Measurements from ENCODE around the gene URB1.

Gene URB1

DNA sequence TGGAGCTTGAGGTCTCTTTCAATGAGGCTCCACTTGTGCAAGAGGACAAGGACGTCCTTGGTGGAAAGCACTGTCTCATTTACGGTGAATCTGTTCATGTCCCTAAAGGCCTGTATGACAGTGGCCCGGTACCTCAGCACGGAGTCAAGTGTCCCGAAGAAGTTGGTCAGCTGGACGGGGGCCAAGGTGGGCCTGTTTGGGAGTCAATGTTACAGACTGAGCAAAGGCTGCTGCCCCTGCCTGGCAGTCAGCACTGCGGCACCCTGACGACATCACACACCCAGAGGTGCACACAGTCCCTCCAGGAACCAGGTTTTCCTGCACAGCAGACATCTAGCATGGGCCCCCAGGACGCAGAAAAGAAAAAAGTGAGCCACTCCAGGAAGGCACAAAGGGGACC lies 75.1 kb downstream of the URB1 start (continued):
- TF ChIP-seq ZNF140 (tag by site-specific recombination; IDR thresholded peaks at IDR 0.05) (no peak), ZNF549 (tag by site-specific recombination; IDR thresholded peaks at IDR 0.05) (no peak), ZNF544 (tag by site-specific recombination; IDR thresholded peaks at IDR 0.05) (no peak)
- TF ChIP-seq, protein P1, sequence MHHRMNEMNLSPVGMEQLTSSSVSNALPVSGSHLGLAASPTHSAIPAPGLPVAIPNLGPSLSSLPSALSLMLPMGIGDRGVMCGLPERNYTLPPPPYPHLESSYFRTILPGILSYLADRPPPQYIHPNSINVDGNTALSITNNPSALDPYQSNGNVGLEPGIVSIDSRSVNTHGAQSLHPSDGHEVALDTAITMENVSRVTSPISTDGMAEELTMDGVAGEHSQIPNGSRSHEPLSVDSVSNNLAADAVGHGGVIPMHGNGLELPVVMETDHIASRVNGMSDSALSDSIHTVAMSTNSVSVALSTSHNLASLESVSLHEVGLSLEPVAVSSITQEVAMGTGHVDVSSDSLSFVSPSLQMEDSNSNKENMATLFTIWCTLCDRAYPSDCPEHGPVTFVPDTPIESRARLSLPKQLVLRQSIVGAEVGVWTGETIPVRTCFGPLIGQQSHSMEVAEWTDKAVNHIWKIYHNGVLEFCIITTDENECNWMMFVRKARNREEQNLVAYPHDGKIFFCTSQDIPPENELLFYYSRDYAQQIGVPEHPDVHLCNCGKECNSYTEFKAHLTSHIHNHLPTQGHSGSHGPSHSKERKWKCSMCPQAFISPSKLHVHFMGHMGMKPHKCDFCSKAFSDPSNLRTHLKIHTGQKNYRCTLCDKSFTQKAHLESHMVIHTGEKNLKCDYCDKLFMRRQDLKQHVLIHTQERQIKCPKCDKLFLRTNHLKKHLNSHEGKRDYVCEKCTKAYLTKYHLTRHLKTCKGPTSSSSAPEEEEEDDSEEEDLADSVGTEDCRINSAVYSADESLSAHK (tag by site-specific recombination; IDR thresholded peaks at IDR 0.05): no peak

DNA sequence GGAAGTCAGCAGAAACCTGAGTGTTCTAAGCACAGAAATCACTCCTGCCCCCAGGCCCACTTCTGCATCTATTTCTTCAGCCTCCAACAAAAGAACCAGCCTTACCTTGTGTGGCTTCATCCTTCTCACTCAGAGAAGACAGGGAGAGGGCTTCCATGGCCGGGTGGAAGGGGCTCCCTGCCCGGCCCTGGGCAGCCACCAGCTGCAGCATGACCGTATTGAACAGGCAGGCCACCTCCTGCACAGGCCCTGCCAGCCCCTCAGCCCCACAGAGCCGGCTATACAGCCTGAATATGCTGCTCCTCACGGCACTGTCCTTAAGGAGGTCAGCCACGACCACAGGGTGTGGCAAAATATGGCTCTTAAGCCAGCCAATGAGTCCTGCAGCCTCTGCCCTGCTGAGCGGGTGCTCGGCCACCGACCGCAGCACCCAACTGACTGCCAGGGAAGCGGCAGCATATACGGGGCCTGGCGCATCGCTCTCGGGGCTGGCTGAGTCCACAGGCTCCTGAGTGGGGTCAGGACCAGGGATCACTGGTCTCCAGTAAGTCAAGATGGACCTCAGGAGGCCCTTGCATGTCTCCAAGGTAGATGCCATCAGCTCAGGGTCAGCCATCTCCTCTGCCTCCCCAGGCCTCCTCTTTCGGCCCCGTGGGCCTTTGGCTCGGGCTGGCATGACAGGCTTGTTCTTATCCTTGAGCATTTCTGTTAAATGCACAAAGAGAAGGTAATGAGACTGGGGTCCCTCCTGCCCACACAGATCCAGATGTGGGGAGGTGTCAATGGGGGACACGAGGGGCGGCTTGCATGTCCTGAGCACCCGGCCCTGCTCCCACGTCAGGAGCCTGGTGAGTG lies 76.2 kb downstream of the URB1 start:
- Histone ChIP-seq H3K4me3 (ENCODE audit: low read depth, low read length) (no peak overlapping the region), H3K36me3 (ENCODE audit: control insufficient read depth in 2 of 2, insufficient read depth in 1 of 2, low read length in 2 of 2) (peaks cover 9 to 92% of the 10 kb centered on the region in 2 experiments), H3K27ac (ENCODE audit: extremely low read depth, low read depth, low read length) (no peak overlapping the region), H3K4me1 (ENCODE audit: control insufficient read depth, insufficient read depth, low read length) (no peaks in the 10 kb centered on the region), H3K9me3 (ENCODE audit: control insufficient read depth, insufficient read depth, low read depth, low read length) (no peaks in the 10 kb centered on the region)
- ChIA-PET POLR2A (interaction anchor here (1.2 kb wide), 1 partner anchor 9 kb away, joined by 3 read pairs; no protein-coding TSS in a partner anchor), CTCF (no interaction called here)
- no peak for TF ChIP-seq ZBTB17 (tag by site-specific recombination; IDR thresholded peaks at IDR 0.05)
- TF ChIP-seq ZNF175 (tag by site-specific recombination; IDR thresholded peaks at IDR 0.05): no peak
- TF ChIP-seq SCRT2 (tag by site-specific recombination; IDR thresholded peaks at IDR 0.05): no peak
- no peak for TF ChIP-seq ZNF501 (tag by site-specific recombination; IDR thresholded peaks at IDR 0.05)
- TF ChIP-seq ZNF311 (tag by site-specific recombination; IDR thresholded peaks at IDR 0.05; ENCODE audit: borderline replicate concordance): no peak
- TF ChIP-seq GFI1B (tag by site-specific recombination; IDR thresholded peaks at IDR 0.05): no peak
- TF ChIP-seq, protein P2, sequence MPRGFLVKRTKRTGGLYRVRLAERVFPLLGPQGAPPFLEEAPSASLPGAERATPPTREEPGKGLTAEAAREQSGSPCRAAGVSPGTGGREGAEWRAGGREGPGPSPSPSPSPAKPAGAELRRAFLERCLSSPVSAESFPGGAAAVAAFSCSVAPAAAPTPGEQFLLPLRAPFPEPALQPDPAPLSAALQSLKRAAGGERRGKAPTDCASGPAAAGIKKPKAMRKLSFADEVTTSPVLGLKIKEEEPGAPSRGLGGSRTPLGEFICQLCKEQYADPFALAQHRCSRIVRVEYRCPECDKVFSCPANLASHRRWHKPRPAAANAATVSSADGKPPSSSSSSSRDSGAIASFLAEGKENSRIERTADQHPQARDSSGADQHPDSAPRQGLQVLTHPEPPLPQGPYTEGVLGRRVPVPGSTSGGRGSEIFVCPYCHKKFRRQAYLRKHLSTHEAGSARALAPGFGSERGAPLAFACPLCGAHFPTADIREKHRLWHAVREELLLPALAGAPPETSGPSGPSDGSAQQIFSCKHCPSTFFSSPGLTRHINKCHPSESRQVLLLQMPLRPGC (tag by site-specific recombination; IDR thresholded peaks at IDR 0.05): no peak
- TF ChIP-seq ZNF23 (tag by site-specific recombination; IDR thresholded peaks at IDR 0.05; ENCODE audit: borderline replicate concordance): no peak
- TF ChIP-seq, protein P3, sequence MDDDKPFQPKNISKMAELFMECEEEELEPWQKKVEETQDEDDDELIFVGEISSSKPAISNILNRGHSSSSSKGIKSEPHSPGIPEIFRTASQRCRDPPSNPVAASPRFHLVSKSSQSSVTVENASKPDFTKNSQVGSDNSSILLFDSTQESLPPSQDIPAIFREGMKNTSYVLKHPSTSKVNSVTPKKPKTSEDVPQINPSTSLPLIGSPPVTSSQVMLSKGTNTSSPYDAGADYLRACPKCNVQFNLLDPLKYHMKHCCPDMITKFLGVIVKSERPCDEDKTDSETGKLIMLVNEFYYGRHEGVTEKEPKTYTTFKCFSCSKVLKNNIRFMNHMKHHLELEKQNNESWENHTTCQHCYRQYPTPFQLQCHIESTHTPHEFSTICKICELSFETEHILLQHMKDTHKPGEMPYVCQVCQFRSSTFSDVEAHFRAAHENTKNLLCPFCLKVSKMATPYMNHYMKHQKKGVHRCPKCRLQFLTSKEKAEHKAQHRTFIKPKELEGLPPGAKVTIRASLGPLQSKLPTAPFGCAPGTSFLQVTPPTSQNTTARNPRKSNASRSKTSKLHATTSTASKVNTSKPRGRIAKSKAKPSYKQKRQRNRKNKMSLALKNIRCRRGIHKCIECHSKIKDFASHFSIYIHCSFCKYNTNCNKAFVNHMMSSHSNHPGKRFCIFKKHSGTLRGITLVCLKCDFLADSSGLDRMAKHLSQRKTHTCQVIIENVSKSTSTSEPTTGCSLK (tag by site-specific recombination; IDR thresholded peaks at IDR 0.05): no peak
- TF ChIP-seq ZNF600 (tag by site-specific recombination; IDR thresholded peaks at IDR 0.05): no peak
- TF ChIP-seq BCL11B (tag by site-specific recombination; IDR thresholded peaks at IDR 0.05; ENCODE audit: low read depth): no peak
- no peak for TF ChIP-seq ZNF132 (tag by site-specific recombination; IDR thresholded peaks at IDR 0.05; ENCODE audit: borderline replicate concordance)
- TF ChIP-seq ZNF2 (tag by site-specific recombination; IDR thresholded peaks at IDR 0.05): no peak
- TF ChIP-seq ZNF146 (tag by site-specific recombination; IDR thresholded peaks at IDR 0.05): no peak
- no peak for TF ChIP-seq ZNF214 (tag by site-specific recombination; IDR thresholded peaks at IDR 0.05; ENCODE audit: borderline replicate concordance)
- TF ChIP-seq ZNF791 (tag by site-specific recombination; IDR thresholded peaks at IDR 0.05): no peak
- TF ChIP-seq KLF9 (tag by site-specific recombination; IDR thresholded peaks at IDR 0.05; ENCODE audit: low read depth): no peak
- TF ChIP-seq ZBTB8A (tag by site-specific recombination; IDR thresholded peaks at IDR 0.05): no peak
- no peak for TF ChIP-seq ZNF548 (tag by site-specific recombination; IDR thresholded peaks at IDR 0.05)

Measured in HEK293 (cell line).